C4-2B (cell line): ENCODE data around the gene TMED3.

Experiments
- ZFX ChIP-seq: fragments of 450-650 bp; IDR thresholded peaks from 2 replicates; pipeline ENCODE4 v1.6.1; 2017
- TF ChIP-seq, protein P1 (sequence below): fragments of 450-650 bp; conservative IDR thresholded peaks from 2 replicates; pipeline ENCODE4 v1.5.1; 2017; ENCODE audit warnings: mild to moderate bottlenecking

DNA sequence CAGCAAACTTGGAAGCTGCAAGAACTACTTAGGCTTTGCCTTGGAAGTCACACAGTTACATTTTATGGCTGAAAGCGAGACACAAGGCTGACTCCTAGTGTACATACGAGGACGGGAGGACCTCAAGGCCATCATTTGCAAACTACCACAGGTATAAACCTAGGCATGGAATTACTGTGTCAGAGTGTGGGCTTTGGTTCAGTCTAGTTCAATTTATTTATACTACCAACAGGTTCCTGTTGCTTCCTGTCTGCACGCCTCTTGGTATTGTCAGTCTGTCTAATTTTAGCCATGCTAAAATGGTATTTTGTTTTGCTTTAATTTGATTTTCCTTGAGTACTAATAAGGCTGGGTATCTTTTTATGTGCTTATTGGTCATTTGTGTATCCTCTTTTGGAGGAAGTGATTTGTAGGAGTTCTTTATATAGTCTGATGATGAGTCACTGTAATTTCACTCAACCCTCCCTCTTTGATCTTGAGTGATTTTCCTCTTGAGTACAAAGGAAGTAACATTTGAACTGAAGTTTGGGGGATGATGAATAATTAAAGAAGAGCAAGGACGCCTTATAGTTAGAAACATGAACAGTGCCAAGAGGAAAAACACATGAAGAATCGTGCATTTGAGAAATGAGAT lies 20.2 kb upstream of the TMED3 start:
- TF ChIP-seq, protein P1, sequence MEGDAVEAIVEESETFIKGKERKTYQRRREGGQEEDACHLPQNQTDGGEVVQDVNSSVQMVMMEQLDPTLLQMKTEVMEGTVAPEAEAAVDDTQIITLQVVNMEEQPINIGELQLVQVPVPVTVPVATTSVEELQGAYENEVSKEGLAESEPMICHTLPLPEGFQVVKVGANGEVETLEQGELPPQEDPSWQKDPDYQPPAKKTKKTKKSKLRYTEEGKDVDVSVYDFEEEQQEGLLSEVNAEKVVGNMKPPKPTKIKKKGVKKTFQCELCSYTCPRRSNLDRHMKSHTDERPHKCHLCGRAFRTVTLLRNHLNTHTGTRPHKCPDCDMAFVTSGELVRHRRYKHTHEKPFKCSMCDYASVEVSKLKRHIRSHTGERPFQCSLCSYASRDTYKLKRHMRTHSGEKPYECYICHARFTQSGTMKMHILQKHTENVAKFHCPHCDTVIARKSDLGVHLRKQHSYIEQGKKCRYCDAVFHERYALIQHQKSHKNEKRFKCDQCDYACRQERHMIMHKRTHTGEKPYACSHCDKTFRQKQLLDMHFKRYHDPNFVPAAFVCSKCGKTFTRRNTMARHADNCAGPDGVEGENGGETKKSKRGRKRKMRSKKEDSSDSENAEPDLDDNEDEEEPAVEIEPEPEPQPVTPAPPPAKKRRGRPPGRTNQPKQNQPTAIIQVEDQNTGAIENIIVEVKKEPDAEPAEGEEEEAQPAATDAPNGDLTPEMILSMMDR = no peak
- TF ChIP-seq ZFX = no peak
